HL-60 (cell line): Measurements from ENCODE around the gene SERTAD3.
A peak's percentile ranks its signal among the peaks of the same experiment; 100 is the strongest.

Experiments used
- DNase-seq, 2 experiments: peaks; one replicate each; pipeline ENCODE4 v3.0.0-alpha.2; 2010 to 2020; ENCODE audit warnings: low read depth in 1 of 2, low spot score in 1 of 2
- H3K27ac ChIP-seq: fragments of 250-450 bp; sonication (Bioruptor Pico); replicated peaks from 2 replicates; pipeline ENCODE4 v1.5.1; 2020; ENCODE audit warnings: mild to moderate bottlenecking, moderate library complexity
- H3K27me3 ChIP-seq: fragments of 250-450 bp; sonication (Bioruptor Pico); 2 replicates; pipeline ENCODE4 v1.5.1; 2021; ENCODE audit warnings: mild to moderate bottlenecking, moderate library complexity; ENCODE audit not compliant: insufficient read depth, poor library complexity, severe bottlenecking
- H3K4me3 ChIP-seq: replicated peaks from 2 replicates; pipeline ENCODE4 v1.5.1; 2011; ENCODE audit warnings: mild to moderate bottlenecking, control low read depth, low read length; ENCODE audit not compliant: insufficient read depth
- GABPA ChIP-seq: IDR thresholded peaks from 2 replicates; pipeline ENCODE4 v1.6.1; 2012; ENCODE audit warnings: low read depth
- POLR2AphosphoS5 ChIP-seq: IDR thresholded peaks from 2 replicates; pipeline ENCODE4 v1.6.1; 2012; ENCODE audit warnings: low read depth
- SPI1 ChIP-seq: IDR thresholded peaks from 2 replicates; pipeline ENCODE4 v1.6.1; 2012; ENCODE audit warnings: low read depth, mild to moderate bottlenecking, borderline replicate concordance
- TF ChIP-seq, protein P1 (sequence below): IDR thresholded peaks from one replicate; pipeline ENCODE4 v1.5.1; 2011; ENCODE audit warnings: low read length, control low read depth, inconsistent platforms; ENCODE audit not compliant: insufficient read depth
- TF ChIP-seq, protein P2 (sequence below): IDR thresholded peaks from 2 replicates; pipeline ENCODE4 v1.6.1; 2012; ENCODE audit warnings: low read depth; ENCODE audit not compliant: insufficient replicate concordance

SERTAD3 gene

DNA sequence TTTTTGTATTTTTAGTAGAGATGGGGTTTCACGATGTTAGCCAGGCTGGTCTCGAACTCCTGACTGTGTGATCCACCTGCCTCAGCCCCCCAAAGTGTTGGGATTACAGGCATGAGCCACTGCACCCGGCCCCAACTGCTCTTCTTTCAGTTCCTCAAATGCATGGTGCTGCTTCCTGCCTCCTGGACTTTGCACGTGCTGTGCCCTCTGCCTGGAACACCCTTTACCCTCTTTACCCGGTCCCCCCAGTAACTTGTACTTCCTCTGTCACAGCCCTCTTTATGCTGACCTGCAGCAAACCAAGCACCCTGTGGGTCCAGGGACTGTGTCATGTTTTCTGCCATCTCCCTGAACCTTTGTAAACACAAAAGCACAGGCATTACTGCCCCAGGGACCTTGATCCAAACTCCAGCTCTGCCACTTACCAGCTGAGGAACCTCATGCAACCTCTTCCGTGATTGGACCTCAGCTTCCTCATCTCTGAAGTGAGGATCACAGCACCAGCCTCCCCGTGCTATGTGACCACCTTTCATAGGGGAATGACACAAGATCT, 17.6 kb upstream of the SERTAD3 start:
- H3K27ac ChIP-seq = peak overlapping the region; percentile 52
- peak; percentile 72 to 77 for DNase-seq
- peak; percentile 81 for TF ChIP-seq SPI1
- no peak for TF ChIP-seq GABPA
- TF ChIP-seq, protein P1, sequence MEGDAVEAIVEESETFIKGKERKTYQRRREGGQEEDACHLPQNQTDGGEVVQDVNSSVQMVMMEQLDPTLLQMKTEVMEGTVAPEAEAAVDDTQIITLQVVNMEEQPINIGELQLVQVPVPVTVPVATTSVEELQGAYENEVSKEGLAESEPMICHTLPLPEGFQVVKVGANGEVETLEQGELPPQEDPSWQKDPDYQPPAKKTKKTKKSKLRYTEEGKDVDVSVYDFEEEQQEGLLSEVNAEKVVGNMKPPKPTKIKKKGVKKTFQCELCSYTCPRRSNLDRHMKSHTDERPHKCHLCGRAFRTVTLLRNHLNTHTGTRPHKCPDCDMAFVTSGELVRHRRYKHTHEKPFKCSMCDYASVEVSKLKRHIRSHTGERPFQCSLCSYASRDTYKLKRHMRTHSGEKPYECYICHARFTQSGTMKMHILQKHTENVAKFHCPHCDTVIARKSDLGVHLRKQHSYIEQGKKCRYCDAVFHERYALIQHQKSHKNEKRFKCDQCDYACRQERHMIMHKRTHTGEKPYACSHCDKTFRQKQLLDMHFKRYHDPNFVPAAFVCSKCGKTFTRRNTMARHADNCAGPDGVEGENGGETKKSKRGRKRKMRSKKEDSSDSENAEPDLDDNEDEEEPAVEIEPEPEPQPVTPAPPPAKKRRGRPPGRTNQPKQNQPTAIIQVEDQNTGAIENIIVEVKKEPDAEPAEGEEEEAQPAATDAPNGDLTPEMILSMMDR = no peak
- TF ChIP-seq POLR2AphosphoS5 = no peak

DNA sequence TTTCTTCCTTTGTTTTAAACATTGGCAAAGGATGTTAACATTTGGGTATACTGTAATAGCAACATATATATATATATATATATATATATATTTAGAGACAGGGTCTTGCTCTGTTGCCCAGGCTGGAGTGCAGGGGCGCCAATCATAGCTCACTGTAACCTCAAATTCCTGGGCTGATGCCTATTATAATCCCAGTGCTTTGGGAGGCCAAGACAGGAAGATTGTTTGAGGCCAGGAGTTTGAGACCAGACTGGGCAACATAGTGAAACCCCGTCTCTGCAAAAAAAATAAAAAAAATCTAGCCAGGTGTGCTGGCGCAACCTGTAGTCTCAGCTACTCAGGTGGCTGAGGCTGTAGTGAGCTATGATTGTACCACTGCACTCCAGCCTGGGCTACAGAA, 16.1 kb upstream of the SERTAD3 start:
- TF ChIP-seq SPI1 (no peak), GABPA (no peak)
- TF ChIP-seq, protein P2, sequence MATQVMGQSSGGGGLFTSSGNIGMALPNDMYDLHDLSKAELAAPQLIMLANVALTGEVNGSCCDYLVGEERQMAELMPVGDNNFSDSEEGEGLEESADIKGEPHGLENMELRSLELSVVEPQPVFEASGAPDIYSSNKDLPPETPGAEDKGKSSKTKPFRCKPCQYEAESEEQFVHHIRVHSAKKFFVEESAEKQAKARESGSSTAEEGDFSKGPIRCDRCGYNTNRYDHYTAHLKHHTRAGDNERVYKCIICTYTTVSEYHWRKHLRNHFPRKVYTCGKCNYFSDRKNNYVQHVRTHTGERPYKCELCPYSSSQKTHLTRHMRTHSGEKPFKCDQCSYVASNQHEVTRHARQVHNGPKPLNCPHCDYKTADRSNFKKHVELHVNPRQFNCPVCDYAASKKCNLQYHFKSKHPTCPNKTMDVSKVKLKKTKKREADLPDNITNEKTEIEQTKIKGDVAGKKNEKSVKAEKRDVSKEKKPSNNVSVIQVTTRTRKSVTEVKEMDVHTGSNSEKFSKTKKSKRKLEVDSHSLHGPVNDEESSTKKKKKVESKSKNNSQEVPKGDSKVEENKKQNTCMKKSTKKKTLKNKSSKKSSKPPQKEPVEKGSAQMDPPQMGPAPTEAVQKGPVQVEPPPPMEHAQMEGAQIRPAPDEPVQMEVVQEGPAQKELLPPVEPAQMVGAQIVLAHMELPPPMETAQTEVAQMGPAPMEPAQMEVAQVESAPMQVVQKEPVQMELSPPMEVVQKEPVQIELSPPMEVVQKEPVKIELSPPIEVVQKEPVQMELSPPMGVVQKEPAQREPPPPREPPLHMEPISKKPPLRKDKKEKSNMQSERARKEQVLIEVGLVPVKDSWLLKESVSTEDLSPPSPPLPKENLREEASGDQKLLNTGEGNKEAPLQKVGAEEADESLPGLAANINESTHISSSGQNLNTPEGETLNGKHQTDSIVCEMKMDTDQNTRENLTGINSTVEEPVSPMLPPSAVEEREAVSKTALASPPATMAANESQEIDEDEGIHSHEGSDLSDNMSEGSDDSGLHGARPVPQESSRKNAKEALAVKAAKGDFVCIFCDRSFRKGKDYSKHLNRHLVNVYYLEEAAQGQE = no peak

More for the DNA sequence above, 17.6 kb upstream of the SERTAD3 start:
- no peak overlapping the region for H3K4me3 ChIP-seq
- H3K27me3 ChIP-seq = peaks cover 5% of the 10 kb centered on the region

DNA sequence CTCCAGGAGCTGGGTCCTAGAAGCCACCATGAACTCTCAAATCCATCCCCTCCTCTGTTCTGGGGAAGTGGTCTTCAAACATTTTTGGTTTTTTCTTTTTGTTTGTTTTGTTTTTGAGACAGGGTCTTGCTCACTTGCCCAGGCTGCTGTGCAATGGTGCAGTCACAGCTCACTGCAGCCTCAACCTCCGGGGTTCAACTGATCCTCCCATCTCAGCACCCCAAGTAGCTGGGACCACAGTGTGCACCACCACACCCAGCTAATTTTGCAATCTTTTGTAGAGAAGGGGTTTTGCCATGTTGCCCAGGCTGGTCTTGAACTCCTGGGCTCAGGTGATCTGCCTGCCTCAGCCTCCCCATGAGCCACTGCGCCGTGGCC, 14.5 kb upstream of the SERTAD3 start:
- DNase-seq = no peak
- no peaks in the 10 kb centered on the region for H3K27me3 ChIP-seq
- no peak overlapping the region for H3K27ac ChIP-seq
- no peak for TF ChIP-seq SPI1
- TF ChIP-seq, protein P2 = no peak
- TF ChIP-seq POLR2AphosphoS5 = no peak
- no peak for TF ChIP-seq GABPA
- TF ChIP-seq, protein P1 = no peak
- H3K4me3 ChIP-seq = no peak overlapping the region

More for the DNA sequence above, 16.1 kb upstream of the SERTAD3 start:
- Histone ChIP-seq H3K4me3 (no peak overlapping the region), H3K27ac (no peak overlapping the region), H3K27me3 (no peaks in the 10 kb centered on the region)
- DNase-seq = no peak

DNA sequence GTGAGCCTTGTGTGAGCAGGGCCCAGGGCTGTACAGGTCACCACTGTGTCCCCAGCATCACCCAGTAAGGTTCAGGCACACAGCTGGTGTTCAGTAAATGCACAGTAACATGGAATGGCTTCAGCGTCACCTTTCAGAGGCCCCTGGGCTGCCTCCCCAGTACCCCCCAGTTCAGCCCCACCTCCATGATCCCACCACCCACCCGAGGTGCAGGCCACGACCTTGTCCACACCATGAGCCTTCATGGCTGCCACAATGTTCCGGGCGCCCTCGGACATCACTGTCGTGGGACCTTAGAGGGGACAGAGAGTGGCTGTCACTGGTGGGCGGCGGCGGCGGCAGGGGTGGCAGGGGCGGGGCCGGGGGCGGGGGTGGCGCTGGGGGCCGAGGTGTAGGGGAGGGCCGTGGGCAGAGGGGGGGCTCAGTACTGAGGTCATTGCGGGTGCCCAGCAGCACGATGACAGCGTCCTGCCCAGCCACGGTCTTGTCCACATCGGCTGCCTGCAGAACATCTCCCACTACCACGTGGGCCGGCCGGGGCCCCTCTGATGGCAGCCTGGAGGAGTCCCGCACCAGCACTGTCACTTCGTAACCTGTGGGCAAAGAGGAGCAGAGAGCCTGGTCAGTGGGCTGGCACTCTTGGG, 13.9 kb upstream of the SERTAD3 start:
- no peak for DNase-seq
- no peak overlapping the region for H3K4me3 ChIP-seq
- no peaks in the 10 kb centered on the region for H3K27me3 ChIP-seq
- no peak overlapping the region for H3K27ac ChIP-seq
- no peak for TF ChIP-seq GABPA
- TF ChIP-seq, protein P1 = no peak
- TF ChIP-seq POLR2AphosphoS5 = no peak
- TF ChIP-seq SPI1 = no peak
- TF ChIP-seq, protein P2 = no peak
